GM12878 (cell line): ENCODE measurements around the gene CLEC14A. TPM values are rescaled to one million over a fixed set of nuclear protein-coding genes. Genes with fewer than 3 reads are reported as not detected.

Experiments
- ATAC-seq: fragments of 200-7000 bp; cut with Tn5 transposase; 3 replicates; pipeline ENCODE4 v1.9.1; 2020; ENCODE audit warnings: mild to moderate bottlenecking, moderate library complexity
- BruUV-seq: library from RNA; stranded (reverse); fragments of 400-500 nt; replicated peaks from 2 replicates; lab custom pipeline; 2021; lab: Mats Ljungman, UMichigan
- CTCF ChIA-PET: fragments of 300-600 bp; sonication (Branson Sonifier 250); formaldehyde crosslinking; extraction: SDS; loops from one replicate; lab custom pipeline; 2021; ENCODE audit warnings: inconsistent platforms; lab: Yijun Ruan, JAX
- POLR2A ChIA-PET: fragments of 350-600 bp; formaldehyde crosslinking; extraction: SDS; loops from one replicate; lab custom pipeline; 2021; ENCODE audit warnings: inconsistent platforms; lab: Charles Lee
- RAD21 ChIA-PET: fragments of 300-600 bp; sonication (Branson Sonifier 250); formaldehyde crosslinking; loops from one replicate; lab custom pipeline; 2023; ENCODE audit warnings: antibody characterized with exemption; ENCODE audit not compliant: unreplicated experiment; lab: Charles Lee
- SMC1A ChIA-PET: fragments of 300-600 bp; sonication (Branson Sonifier 250); formaldehyde crosslinking; loops from one replicate; lab custom pipeline; 2023; ENCODE audit not compliant: unreplicated experiment, uncharacterized antibody; lab: Charles Lee
- DNase-seq: peaks from one replicate; pipeline ENCODE4 v3.0.0-alpha.2; 2011; ENCODE audit warnings: low read depth, low spot score
- FAIRE-seq: peaks from 3 replicates; lab custom pipeline; 2011; peaks lifted over from hg19 to GRCh38; lab: Jason Lieb, UNC
- H2AFZ ChIP-seq: 2 replicates; pipeline ENCODE4 v1.6.0; 2011; ENCODE audit warnings: low read depth, low read length, control low read depth; ENCODE audit not compliant: control insufficient read depth
- H3K27ac ChIP-seq: 2 replicates; pipeline ENCODE4 v1.5.1; 2011; ENCODE audit warnings: control low read depth; ENCODE audit not compliant: control insufficient read depth, insufficient read depth
- H3K27me3 ChIP-seq, 2 experiments: replicated peaks in 1 of 2; 2 replicates each; pipeline versions ENCODE4 v1.6.0 to v1.6.1; 2011; ENCODE audit warnings: low read length in 1 of 2; ENCODE audit not compliant: control insufficient read depth in 2 of 2, insufficient read depth in 2 of 2
- H3K36me3 ChIP-seq, 2 experiments: 2 replicates each; pipeline ENCODE4 v1.5.1; 2011; ENCODE audit warnings: low read length in 1 of 2; ENCODE audit not compliant: control insufficient read depth in 2 of 2, insufficient read depth in 2 of 2
- H3K4me1 ChIP-seq: 2 replicates; pipeline ENCODE4 v1.6.1; 2011; ENCODE audit warnings: mild to moderate bottlenecking, low read length, moderate library complexity, mixed read lengths; ENCODE audit not compliant: control insufficient read depth, insufficient read depth
- H3K4me2 ChIP-seq: 2 replicates; pipeline ENCODE4 v1.6.0; 2011; ENCODE audit warnings: control low read depth; ENCODE audit not compliant: control insufficient read depth, insufficient read depth
- H3K4me3 ChIP-seq: fragments of 200-600 bp; sonication (generic); 2 replicates; pipeline ENCODE4 v1.5.1; 2016
- H3K79me2 ChIP-seq: 2 replicates; pipeline ENCODE4 v1.6.0; 2011; ENCODE audit warnings: low read length; ENCODE audit not compliant: control insufficient read depth, insufficient read depth
- H3K9ac ChIP-seq: 2 replicates; pipeline ENCODE4 v1.8.0; 2011; ENCODE audit warnings: low read length, control low read depth, mixed read lengths; ENCODE audit not compliant: control insufficient read depth, insufficient read depth
- H3K9me3 ChIP-seq: replicated peaks from 3 replicates; pipeline ENCODE4 v1.5.1; 2011; ENCODE audit warnings: mild to moderate bottlenecking, low read length; ENCODE audit not compliant: control insufficient read depth, insufficient read depth
- H4K20me1 ChIP-seq: 2 replicates; pipeline ENCODE4 v1.6.0; 2011; ENCODE audit not compliant: control insufficient read depth, insufficient read depth
- ASH2L ChIP-seq: fragments of 300-600, 200-600 bp; sonication (generic); IDR thresholded peaks from 2 replicates; pipeline ENCODE4 v1.6.1; 2017; ENCODE audit warnings: low read depth, mild to moderate bottlenecking, borderline replicate concordance
- ATF7 ChIP-seq: fragments of 450-650 bp; IDR thresholded peaks from 2 replicates; pipeline ENCODE4 v1.6.1; 2016; ENCODE audit warnings: low read depth, mild to moderate bottlenecking
- BACH1 ChIP-seq: fragments of 450-650 bp; IDR thresholded peaks from 2 replicates; pipeline ENCODE4 v1.6.1; 2017; ENCODE audit warnings: mild to moderate bottlenecking, borderline replicate concordance
- CBX3 ChIP-seq: fragments of 200-600 bp; sonication (generic); IDR thresholded peaks from 2 replicates; pipeline ENCODE4 v1.6.1; 2016; ENCODE audit warnings: low read depth, borderline replicate concordance
- GATAD2B ChIP-seq: fragments of 450-650 bp; conservative IDR thresholded peaks from 2 replicates; pipeline ENCODE4 v1.6.1; 2017; ENCODE audit warnings: low read depth, mild to moderate bottlenecking, moderate library complexity
- MEF2B ChIP-seq: fragments of 450-650 bp; IDR thresholded peaks from 2 replicates; pipeline ENCODE4 v1.6.1; 2018; ENCODE audit warnings: mild to moderate bottlenecking, moderate library complexity; ENCODE audit not compliant: partially characterized antibody, poor library complexity, severe bottlenecking
- MYC ChIP-seq: IDR thresholded peaks from 2 replicates; pipeline ENCODE4 v1.6.1; 2011; ENCODE audit warnings: mild to moderate bottlenecking, low read length, moderate library complexity, inconsistent platforms; ENCODE audit not compliant: insufficient read depth, insufficient replicate concordance, insufficient read length, severe bottlenecking
- POLR2AphosphoS5 ChIP-seq: IDR thresholded peaks from 2 replicates; pipeline ENCODE4 v1.6.1; 2011; ENCODE audit warnings: mild to moderate bottlenecking, low read length, inconsistent platforms
- SREBF2 ChIP-seq: IDR thresholded peaks from 2 replicates; pipeline ENCODE4 v1.6.1; 2012; ENCODE audit warnings: mild to moderate bottlenecking, low read length
- ZNF384 ChIP-seq: IDR thresholded peaks from 2 replicates; pipeline ENCODE4 v1.6.1; 2012; ENCODE audit warnings: low read depth, mild to moderate bottlenecking, low read length, improper control_type of control experiment, borderline replicate concordance
- WGBS: methylation state at CpG from one replicate; pipeline ENCODE4 v1.1.6; 2016; ENCODE audit warnings: low lambda C conversion rate; ENCODE audit not compliant: insufficient replicate concordance, insufficient coverage; ENCODE audit errors: missing lambda C conversion rate; 5-methylcytosine and 5-hydroxymethylcytosine counted together
- in situ Hi-C: fragments of 300-500 bp; cut with MboI; formaldehyde crosslinking; loops from 9 replicates; pipeline ENCODE4 v1.14.3; 2018; ENCODE audit warnings: mixed read lengths
- intact Hi-C: fragments of 100-400 bp; cut with micrococcal nuclease; formaldehyde crosslinking; loops from one replicate; pipeline ENCODE4 v1.14.2; 2022; ENCODE audit not compliant: unreplicated experiment
- polyA plus RNA-seq, 11 experiments: library from polyadenylated mRNA; depleted of rRNA in 4 of 11; unstranded in 6 of 11; stranded (reverse) in 5 of 11; fragments of >200 nt; fragmentation: Nextera tagmentation in 4 of 11; fragmentation: Illumina TruSeq in 1 of 11; extraction: Ambion mirVana in 4 of 11; extraction: Trizol in 1 of 11; gene quantifications; 1 replicate in 1 of 11; 2 replicates in 10 of 11; pipeline versions ENCODE4 v1.2.1 to v1.2.3, GENCODE V29; 2011 to 2016; ENCODE audit warnings: inconsistent platforms in 2 of 11, missing spikeins in 2 of 11, low read depth in 1 of 11
- total RNA-seq, 4 experiments: library from RNA; depleted of rRNA in 3 of 4; stranded (reverse); fragments of >200 nt in 3 of 4; fragmentation: Illumina TruSeq in 1 of 4; extraction: Trizol in 1 of 4; gene quantifications; 2 replicates each; pipeline versions ENCODE4 v1.2.1 to v1.2.3, GENCODE V29; 2013 to 2021
- TF ChIP-seq, protein P1 (sequence below): fragments of 450-650 bp; conservative IDR thresholded peaks from 2 replicates; pipeline ENCODE4 v1.6.1; 2017; ENCODE audit warnings: mild to moderate bottlenecking, moderate library complexity

CLEC14A gene
- total and polyA plus RNA-seq, 10 of the 15 experiments (the other 5 are each of a cell fraction or from before 2014, with no cell fraction given), result not detected

DNA sequence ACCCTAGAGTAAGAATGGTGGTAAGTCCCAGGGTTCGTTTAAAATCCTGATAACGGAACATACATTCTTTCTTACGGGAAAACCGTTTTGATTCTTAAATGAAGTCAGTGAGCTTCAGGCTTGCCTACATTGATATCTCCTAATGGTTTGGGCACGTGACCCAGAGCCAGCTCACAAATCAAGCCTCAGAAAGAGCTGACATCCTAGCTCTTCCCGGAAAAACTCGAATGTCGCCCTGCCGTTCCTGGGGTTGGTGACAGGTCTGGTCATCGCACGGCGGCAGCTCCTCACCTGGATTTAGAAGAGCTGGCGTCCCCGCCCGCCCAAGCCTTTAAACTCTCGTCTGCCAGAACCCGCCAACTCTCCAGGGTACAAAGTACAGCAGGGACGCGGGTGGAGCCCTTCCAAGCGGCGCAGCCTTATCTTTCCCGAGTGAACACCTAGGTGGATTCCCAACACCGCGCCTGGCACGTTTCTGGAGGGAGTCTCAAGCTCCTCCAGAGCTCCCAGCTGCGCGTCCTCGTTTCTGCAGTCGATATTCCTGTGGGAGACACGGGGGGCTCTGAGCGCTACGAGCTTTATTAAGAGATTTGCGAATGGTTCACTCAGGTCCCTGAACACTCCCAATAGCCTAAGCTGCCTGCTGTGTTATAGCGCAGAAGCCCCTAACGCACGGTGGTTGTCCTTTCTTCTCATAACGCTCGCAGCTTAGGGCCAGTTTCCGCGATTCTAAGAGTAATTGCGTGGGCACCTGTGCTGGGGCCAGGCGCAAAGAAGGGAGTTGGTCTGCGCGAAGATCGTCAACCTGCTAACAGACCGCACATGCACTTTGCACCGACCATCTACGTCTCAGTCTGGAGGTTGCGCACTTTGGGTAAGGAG, 47.9 kb downstream of the CLEC14A start, which contains the start of gene SSTR1:
Gene SSTR1, plus strand, starts transcription at position 169 of the 882 bp plus-strand sequence. CDS start 1,486 bp downstream, outside the sequence.
- intact Hi-C loops, result no loop called here
- POLR2A ChIA-PET, result no interaction called here
- TF ChIP-seq CBX3, result no peak
- TF ChIP-seq SREBF2, result no peak
- TF ChIP-seq MYC, result no peak
- no peak for TF ChIP-seq GATAD2B

DNA sequence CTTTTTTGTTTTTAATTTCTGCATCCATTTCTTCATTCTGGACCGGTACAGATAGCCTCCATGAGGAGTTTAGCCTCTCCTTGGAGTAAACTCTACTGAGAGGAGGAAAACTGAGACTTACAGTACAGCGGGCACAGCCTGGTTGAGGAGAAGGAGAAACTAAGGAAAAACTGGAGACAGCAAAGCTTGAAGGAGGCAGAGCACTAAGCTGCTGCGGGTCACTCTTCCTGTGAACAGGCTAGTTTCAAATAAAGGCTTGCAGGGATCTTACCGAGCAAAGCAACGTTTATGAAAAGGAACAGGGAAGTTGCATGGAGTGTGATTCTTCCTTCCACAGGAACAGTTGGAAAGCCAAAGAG, 48.5 kb downstream of the CLEC14A start:
- CTCF ChIA-PET, result interaction anchor here (0.5 to 1.1 kb wide), 2 partner anchors 9 to 295 kb away, joined by 3 to 4 read pairs; no protein-coding TSS in a partner anchor
- 23% methylated on average over 5 of the region's 5 CpGs for WGBS
- in situ Hi-C loops, result no loop called here

More for the DNA sequence above, 47.9 kb downstream of the CLEC14A start, which contains the start of gene SSTR1:
- H3K4me1 ChIP-seq, result no peaks in the 10 kb centered on the region
- no peak within 1 kb of the TSS for H3K4me2 ChIP-seq
- no peak within 1 kb of the TSS for H3K9ac ChIP-seq
- ATAC-seq (no peak), DNase-seq (no peak), FAIRE-seq (no peak)
- RAD21 ChIA-PET, result no interaction called here
- BruUV-seq, result no TSS peak
- H4K20me1 ChIP-seq, result no peaks in the 10 kb centered on the region
- H3K36me3 ChIP-seq, result no peaks in the 10 kb centered on the region
- no peaks in the 10 kb centered on the region for H3K79me2 ChIP-seq
- 33% methylated on average over 49 of the region's 49 CpGs for WGBS
- H3K27ac ChIP-seq, result no peak within 1 kb of the TSS
- no peaks in the 10 kb centered on the region for H3K27me3 ChIP-seq
- in situ Hi-C loops, result no loop called here
- SMC1A ChIA-PET, result no interaction called here
- no peaks in the 10 kb centered on the region; the same call in 2 of the 3 replicates for H3K9me3 ChIP-seq
- CTCF ChIA-PET, result interaction anchor here (0.5 to 1.1 kb wide), 2 partner anchors 9 to 294 kb away, joined by 3 to 4 read pairs; no protein-coding TSS in a partner anchor
- no peak within 1 kb of the TSS for H3K4me3 ChIP-seq
- no peak within 1 kb of the TSS for H2AFZ ChIP-seq

More for the DNA sequence above, 48.5 kb downstream of the CLEC14A start:
- DNase-seq, result no peak
- H3K27ac ChIP-seq, result no peak overlapping the region
- SMC1A ChIA-PET, result no interaction called here
- no peak overlapping the region for H3K4me2 ChIP-seq
- H2AFZ ChIP-seq, result no peak overlapping the region
- BruUV-seq, result no TSS peak
- no peak overlapping the region for H3K4me3 ChIP-seq
- TF ChIP-seq POLR2AphosphoS5 (no peak), BACH1 (no peak), MEF2B (no peak), ZNF384 (no peak), ATF7 (no peak), ASH2L (no peak)
- TF ChIP-seq, protein P1, sequence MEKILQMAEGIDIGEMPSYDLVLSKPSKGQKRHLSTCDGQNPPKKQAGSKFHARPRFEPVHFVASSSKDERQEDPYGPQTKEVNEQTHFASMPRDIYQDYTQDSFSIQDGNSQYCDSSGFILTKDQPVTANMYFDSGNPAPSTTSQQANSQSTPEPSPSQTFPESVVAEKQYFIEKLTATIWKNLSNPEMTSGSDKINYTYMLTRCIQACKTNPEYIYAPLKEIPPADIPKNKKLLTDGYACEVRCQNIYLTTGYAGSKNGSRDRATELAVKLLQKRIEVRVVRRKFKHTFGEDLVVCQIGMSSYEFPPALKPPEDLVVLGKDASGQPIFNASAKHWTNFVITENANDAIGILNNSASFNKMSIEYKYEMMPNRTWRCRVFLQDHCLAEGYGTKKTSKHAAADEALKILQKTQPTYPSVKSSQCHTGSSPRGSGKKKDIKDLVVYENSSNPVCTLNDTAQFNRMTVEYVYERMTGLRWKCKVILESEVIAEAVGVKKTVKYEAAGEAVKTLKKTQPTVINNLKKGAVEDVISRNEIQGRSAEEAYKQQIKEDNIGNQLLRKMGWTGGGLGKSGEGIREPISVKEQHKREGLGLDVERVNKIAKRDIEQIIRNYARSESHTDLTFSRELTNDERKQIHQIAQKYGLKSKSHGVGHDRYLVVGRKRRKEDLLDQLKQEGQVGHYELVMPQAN, result no peak
- TF ChIP-seq, all 136 proteins: peak for 0
- RAD21 ChIA-PET, result no interaction called here
- ATAC-seq, result no peak
- Histone ChIP-seq H3K9ac (no peak overlapping the region), H3K36me3 (no peaks in the 10 kb centered on the region), H3K79me2 (no peaks in the 10 kb centered on the region), H4K20me1 (no peaks in the 10 kb centered on the region), H3K4me1 (no peaks in the 10 kb centered on the region), H3K9me3 (no peaks in the 10 kb centered on the region; the same call in 2 of the 3 replicates), H3K27me3 (no peaks in the 10 kb centered on the region)
- POLR2A ChIA-PET, result no interaction called here
- intact Hi-C loops, result no loop called here
- FAIRE-seq, result no peak
